NCI-H2081 treated with DMSO at 0.1 percent for 48 hours (cell line): ENCODE results near the gene FCAR.
"Not testable (repeated sequence)": the region's sequence is repeated elsewhere in the genome, so short reads cannot be mapped to it uniquely, and the experiment has no call there.

ENCODE experiments used
- DNase-seq: peaks from one replicate; lab custom pipeline; 2025; lab: John Stamatoyannopoulos, UW

FCAR gene

DNA sequence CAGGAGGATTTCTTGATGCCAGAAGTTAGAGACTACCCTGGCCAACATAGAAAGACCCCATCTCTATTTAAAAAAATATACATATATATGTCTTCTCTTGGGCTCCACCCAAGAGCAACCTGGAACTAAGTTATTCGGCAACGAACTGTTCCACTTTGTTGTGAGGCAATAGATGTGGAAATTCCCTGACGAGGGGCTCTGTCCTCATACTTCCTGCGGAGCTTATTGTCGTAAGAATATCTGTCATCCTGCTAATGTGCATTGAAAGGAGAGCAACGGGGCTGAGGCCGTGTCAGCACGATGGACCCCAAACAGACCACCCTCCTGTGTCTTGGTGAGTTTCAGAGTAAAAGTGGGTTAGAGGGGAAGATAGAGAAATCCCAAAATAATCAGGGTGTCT, at the start of gene FCAR:
TSS of gene FCAR (plus strand) at position 246 of the 400 bp plus-strand sequence. CDS start at position 301, 55 bp downstream.
- DNase-seq: no peak

DNA sequence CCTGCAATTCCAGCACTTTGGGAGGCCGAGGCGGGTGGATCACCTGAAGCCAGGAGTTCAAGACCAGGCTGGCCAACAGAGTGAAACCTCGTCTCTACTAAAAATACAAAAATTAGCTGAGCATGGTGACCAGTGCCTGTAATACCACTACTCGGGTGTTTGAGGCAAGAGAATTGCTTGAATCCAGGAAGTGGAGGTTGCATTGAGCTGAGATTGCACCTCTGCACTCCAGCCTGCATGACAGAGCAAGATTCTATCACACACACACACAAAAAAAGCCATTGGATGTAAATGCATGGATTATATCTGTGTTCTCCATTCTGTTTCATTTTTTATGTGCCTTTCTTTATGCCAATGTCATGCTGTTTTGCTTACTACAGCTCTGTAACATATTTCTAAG, 49.6 kb upstream of the FCAR start:
- DNase-seq: not testable (repeated sequence)

DNA sequence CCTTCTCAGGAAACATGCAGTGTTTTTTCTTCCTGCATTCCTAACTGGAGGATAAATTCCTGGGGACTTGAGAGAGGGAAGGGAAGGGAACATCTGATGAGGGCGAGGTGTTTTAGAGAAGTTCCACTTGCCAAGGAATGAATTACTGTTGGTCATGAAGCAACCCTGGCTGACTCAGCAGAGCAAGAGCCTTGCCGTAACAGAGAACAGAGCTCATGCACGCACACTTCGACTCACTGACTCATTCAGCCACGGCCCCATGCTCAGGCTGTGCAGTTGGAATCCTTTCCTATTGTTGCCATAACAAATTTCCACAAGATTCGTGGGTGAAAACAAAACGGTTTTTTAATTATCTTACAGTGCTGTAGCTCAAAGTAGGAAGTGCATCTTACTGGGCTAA, 48.7 kb upstream of the FCAR start:
- not testable (repeated sequence) for DNase-seq

DNA sequence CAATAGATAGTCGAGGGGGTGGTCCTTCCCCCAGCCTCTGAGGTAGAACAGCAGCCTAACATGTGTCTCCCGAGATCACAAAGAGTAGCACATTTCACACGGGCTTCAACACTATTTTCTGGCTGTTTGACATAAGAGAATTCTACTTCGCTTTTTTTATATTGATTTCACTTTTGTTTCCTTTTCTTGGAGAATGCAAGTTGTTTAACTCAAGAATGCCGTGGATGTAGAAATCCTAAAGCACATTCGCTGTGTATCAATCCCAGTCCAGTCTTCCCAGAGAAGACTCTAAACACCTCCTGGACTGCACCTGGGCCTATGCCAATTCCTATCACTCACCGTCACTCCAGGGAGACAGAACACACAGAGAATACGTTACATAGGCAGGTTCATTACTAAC, 46.0 kb upstream of the FCAR start:
- not testable (repeated sequence) for DNase-seq

DNA sequence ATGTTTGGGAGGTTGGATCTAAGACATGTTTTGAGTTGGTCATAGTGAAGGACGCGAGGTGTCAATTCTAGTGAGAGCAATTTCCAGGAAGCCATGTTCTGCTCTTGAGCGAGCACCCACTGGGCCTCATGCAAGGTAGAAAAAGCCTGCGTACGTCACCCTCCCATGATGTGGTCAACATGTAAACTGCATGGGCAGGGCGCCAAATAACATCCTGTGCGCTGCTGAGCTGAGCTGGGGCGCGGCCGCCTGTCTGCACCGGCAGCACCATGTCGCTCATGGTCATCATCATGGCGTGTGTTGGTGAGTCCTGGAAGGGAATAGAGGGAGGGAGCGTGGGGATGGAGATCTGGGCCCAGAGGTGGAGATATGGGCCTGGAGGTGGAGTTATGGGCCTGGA, 41.5 kb upstream of the FCAR start, which contains the start of gene KIR2DS4:
TSS of gene KIR2DS4 (plus strand) at position 181 of the 400 bp plus-strand sequence.
- not testable (repeated sequence) for DNase-seq

DNA sequence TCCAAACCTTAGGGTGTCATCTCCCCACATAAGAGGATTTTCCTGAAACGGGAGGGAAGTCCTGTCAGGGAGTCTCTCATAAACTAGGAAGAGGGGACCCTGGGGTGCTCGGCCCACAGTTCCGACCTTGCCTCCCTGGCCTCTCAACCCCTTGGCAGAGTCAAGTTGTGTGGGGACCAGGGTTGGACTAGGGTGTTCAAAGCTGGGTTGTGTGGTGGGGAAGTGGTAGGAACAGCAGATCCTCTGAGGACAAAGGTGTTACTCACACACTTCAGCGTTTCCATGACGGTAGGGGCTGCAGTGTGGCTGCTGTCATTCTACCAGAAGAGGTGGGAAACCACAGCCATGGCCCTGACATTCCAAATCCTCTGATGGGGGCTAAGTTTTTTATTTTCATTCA, 38.9 kb upstream of the FCAR start:
- not testable (repeated sequence) for DNase-seq

DNA sequence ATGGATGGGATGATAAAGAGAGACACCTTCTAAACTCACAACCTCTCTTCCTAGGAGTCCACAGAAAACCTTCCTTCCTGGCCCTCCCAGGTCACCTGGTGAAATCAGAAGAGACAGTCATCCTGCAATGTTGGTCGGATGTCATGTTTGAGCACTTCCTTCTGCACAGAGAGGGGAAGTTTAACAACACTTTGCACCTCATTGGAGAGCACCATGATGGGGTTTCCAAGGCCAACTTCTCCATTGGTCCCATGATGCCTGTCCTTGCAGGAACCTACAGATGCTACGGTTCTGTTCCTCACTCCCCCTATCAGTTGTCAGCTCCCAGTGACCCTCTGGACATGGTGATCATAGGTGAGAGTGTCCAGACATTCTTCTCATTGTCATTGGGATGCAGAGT, 36.5 kb upstream of the FCAR start:
- DNase-seq: not testable (repeated sequence)

DNA sequence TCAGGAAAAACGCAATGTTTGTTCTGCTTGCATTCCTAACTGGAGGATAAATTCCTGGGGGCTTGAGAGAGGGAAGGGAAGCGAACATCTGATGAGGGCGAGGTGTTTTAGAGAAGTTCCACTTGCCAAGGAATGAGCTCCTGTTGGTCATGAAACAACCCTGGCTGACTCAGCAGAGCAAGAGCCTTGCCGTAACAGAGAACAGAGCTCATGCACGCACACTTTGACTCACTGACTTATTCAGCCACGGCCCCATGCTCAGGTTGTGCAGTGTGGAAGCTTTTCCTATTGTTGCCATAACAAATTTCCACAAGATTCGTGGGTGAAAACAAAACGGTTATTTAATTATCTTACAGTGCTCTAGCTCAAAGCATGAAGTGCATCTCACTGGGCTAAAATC, 30.9 kb upstream of the FCAR start:
- not testable (repeated sequence) for DNase-seq

DNA sequence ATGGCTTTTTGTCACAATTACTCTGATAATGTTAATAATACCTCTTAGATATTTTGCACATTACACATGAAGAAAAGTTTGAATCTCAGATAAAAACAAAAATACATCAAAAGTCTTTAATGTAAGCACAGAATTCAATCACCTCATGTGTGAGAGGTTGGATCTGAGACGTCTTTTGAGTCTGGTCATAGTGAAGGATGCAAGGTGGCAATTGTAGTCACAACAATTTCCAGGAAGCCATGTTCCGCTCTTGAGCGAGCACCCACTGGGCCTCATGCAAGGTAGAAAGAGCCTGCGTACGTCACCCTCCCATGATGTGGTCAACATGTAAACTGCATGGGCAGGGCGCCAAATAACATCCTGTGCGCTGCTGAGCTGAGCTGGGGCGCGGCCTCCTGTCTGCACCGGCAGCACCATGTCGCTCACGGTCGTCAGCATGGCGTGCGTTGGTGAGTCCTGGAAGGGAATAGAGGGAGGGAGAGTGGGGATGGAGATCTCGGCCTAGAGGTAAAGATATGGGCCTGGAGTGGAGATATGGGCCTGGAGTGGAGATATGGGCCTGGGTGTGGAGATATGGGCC, 23.9 kb upstream of the FCAR start, which contains the start of gene KIR3DL2:
TSS of gene KIR3DL2 (plus strand) at position 383 of the 580 bp plus-strand sequence. CDS start at position 416, 33 bp downstream.
- not testable (repeated sequence) for DNase-seq

DNA sequence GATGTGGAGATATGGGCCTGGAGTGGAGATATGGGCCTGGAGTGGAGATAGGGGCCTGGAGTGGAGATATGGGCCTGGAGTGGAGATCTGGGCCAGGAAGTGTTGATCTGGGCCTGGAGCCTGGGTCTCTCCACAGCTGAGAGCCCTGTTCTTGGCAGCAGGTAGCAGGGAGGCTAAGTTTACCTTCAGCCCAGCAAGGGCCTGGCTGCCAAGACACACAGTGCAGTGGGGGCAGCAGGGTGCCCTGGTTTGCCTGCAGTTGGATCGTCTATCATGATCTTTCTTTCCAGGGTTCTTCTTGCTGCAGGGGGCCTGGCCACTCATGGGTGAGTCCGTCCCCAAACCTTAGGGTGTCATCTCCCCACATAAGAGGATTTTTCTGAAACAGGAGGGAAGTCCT, 23.1 kb upstream of the FCAR start:
- DNase-seq: no peak

DNA sequence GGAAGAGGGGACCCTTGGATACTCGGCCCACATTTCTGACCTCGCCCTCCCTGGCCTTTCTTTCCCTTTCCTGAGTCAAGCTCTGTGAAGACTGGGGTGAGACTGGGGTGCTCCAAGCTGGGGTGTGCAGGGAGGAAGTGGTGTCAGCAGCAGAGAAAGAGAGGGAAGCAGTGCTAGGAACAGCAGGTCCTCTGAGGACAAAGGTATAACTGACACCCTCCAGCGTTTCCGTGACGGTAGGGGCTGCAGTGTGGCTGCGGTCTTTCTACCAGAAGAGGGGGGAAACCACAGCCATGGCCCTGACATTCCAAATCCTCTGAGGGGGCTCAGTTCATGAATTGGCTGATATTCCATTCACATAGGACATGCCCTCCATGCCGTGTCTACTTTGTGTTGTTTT, 22.7 kb upstream of the FCAR start:
- DNase-seq: no peak

DNA sequence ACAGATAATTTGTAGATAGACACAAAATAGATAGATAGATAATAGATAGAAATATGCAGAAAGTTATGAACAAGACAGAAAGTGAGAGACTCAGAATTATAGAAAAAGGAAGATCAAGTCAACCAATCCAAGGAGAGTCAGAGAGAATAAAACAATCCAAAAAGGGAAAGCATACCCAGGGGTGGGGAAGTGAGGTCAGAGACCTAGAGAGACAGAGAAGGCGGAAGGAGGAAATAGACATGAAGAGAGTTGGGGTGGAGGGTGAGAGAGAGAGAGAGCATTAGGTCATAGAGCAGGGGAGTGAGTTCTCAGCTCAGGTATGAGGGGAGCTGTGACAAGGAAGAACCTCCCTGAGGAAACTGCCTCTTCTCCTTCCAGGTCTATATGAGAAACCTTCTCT, 18.8 kb upstream of the FCAR start:
- DNase-seq: not testable (repeated sequence)

DNA sequence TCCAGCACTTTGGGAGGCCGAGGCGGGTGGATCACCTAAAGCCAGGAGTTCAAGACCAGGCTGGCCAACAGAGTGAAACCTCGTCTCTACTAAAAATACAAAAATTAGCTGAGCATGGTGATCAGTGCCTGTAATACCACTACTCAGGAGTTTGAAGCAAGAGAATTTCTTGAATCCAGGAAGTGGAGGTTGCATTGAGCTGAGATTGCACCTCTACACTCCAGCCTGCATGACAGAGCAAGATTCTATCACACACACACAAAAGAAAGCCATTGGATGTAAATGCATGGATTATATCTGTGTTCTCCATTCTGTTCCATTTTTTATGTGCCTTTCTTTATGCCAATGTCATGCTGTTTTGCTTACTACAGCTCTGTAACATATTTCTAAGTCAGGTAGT, 15.6 kb upstream of the FCAR start:
- not testable (repeated sequence) for DNase-seq

DNA sequence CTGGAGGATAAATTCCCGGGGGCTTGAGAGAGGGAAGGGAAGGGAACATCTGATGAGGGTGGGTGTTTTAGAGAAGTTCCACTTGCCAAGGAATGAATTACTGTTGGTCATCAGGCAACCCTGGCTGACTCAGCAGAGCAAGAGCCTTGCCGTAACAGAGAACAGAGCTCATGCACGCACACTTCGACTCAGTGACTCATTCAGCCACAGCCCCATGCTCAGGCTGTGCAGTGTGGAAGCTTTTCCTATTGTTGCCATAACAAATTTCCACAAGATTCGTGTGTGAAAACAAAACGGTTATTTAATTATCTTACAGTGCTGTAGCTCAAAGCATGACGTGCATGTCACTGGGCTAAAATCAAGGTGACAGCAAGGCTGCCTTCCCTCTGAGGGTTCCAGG, 14.6 kb upstream of the FCAR start:
- not testable (repeated sequence) for DNase-seq

DNA sequence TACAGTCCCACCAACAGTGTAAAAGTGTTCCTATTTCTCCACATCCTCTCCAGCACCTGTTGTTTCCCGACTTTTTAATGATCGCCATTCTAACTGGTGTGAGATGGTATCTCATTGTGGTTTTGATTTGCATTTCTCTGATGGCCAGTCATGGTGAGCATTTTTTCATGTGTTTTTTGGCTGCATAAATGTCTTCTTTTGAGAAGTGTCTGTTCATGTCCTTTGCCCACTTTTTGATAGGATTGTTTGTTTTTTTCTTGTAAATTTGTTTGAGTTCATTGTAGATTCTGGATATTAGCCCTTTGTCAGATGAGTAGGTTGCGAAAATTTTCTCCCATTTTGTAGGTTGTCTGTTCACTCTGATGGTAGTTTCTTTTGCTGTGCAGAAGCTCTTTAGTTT, 10.6 kb upstream of the FCAR start:
- not testable (repeated sequence) for DNase-seq

DNA sequence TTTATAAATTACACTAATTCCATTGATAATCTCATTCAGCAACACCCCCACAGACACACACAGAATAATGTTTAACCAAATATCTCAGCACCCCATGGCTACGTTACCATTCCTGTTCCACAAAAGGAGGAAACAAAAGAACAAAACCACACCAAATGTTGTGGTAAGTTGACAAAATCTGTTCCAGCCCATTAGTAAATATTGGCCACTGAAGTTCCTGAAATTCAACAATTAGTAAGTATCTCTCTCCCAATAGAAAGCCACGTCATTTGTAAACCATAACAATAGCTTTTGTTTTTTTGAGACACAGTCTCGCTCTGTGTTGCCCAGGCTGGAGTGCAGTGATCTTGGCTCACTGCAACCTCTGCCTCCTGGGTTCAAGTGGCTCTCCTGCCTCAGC, 2.3 kb upstream of the FCAR start:
- DNase-seq: no peak

DNA sequence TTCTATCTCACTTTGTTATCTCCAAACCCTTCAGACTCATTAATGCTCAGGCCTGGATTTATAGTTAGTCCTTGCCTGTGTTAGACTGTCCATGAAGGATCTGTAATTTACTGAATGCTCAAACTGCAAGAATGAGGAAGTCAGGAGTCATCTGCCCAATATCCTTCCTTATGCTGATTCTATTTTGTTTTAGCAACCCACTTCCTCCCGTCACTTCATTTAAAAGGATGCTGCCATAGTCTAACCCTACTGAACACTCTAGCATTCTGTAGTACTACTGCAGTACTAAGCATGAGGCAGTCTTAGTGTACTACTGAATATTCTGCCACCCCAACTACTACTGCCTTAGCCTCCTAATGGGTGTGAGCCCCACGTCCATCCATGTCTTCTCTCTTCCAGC, 1.5 kb downstream of the FCAR start:
- DNase-seq: no peak

DNA sequence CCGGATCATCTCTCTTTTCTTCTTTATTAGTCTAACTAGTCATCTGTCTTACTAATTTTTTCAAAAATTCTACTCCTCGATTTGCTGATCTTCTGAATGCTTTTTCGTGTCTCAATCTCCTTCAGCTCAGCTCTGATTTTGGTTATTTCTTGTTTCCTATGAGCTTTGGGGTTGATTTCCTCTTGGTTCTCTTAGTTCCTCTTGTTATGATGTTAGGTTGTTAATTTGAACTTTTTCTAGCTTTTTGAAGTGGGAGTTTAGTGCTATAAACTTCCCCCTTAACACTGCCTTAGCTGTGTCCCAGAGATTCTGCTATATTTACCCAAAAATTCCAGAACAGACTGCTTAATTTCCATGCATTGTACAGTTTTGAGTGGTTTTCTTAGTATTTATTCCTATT, 3.4 kb downstream of the FCAR start:
- DNase-seq: no peak

DNA sequence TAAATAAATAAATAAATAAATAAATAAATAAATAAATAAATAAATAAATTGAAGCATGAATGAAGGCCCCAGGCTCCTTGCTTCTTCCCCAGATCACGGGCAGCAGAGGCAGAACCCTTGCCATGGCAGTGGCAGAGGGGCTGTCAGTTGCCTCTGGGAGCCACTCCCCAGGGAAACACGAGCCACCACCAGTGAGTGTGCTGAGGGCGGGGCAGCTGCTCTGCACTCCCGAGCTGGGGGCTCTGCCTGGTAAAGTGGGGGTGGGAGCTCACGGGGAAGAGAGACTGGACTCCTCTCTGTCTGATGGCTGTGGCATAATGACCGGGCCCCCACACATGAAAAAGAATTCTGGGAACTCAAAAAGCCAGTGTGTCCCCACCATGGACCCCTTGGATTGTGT, 7.8 kb downstream of the FCAR start:
- no peak for DNase-seq

DNA sequence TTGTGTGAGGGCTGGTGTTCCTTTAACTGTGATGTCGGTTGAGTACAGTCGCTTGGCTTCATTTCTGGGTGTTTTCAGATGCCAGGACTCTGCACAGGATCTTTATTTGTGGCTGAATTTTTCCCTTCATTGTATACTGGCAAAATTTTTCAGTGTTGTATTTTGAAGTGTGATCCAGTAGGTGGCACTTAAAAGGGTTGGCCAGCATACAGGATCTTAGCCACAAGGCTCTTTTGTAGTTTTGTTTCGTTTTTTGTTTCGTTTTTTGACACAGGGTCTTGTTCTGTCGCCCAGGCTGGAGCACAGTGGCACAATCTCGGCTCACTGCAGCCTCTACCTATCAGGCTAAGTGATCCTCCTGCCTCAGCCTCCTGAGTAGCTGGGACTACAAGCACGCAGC, 8.7 kb downstream of the FCAR start:
- DNase-seq: no peak

DNA sequence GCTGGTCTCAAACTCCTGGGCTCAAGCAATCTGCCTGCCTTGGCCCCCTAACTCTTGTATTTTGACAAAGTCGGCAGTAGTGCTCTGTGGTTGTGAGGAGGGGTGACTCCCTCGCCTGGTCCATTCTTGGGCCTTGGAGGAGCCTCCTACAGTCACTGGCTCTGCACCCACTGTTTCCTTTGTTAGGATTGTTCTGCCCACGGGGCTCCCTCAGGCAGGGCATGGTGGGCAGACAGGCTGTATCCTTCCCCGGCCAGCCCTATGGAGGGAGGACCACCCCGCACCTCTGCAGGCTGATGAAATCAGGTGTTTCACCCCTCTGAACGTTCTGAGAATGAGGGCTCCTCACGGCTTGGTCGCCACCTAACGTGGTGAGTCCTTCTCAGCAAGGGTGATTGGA, 9.2 kb downstream of the FCAR start:
- DNase-seq: no peak

DNA sequence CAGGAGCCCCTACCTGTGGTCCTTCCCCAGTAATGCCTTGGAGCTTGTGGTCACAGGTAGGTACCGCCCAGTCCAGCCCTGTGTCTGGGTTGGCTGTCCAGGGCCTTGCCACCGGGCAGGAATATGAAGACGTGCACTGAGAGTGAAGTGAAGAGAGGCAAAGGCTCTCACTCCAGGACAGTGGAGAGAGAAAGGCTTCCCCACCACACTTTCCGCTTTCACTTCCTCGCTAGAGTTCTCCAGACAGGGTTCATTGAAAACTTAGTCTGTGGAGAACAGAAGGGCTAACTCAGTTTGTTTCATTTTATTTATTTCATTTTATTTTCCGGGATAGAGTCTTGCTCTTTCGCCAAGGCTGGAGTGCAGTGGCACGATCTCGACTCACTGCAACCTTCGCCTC, 14.2 kb downstream of the FCAR start:
- DNase-seq: no peak

DNA sequence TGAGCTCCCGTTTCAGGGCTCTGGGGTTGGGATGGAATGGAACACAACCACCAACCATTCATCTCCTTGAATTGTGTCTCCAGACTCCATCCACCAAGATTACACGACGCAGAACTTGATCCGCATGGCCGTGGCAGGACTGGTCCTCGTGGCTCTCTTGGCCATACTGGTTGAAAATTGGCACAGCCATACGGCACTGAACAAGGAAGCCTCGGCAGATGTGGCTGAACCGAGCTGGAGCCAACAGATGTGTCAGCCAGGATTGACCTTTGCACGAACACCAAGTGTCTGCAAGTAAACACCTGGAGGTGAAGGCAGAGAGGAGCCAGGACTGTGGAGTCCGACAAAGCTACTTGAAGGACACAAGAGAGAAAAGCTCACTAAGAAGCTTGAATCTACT, 15.5 kb downstream of the FCAR start:
- no peak for DNase-seq

DNA sequence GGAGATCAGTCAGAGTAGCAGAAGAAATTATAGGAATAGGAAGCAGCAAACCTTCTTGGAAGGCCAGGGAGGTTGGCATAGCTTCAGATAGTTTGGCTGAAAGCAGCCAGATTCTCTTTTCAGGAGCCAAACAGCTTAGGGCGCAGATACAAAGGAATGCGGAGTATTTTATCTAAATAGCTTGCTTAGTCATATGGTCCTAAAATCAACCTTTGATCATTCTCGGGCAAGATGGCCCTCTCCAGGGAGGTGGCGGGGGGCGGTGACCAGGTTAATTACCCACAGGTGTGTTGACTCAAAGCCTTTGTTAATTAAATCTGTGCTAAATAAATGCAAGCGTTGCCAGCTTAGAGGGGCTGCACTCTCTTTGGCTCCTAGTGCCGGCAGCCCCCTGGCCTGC, 19.4 kb downstream of the FCAR start:
- DNase-seq: no peak
